HUES6 (cell line): ENCODE measurements around the gene ZBTB37.

Experiments
- H3K27ac ChIP-seq: 2 replicates; pipeline ENCODE4 v1.7.0; 2013; ENCODE audit warnings: low read depth, mild to moderate bottlenecking, low read length, inconsistent platforms
- H3K27me3 ChIP-seq: 2 replicates; pipeline ENCODE4 v1.6.1; 2013; ENCODE audit warnings: low read length; ENCODE audit not compliant: control insufficient read depth, insufficient read depth
- H3K36me3 ChIP-seq: 2 replicates; pipeline ENCODE4 v1.6.1; 2013; ENCODE audit warnings: low read length; ENCODE audit not compliant: control insufficient read depth, insufficient read depth
- H3K4me1 ChIP-seq: 2 replicates; pipeline ENCODE4 v1.6.1; 2013; ENCODE audit warnings: low read length; ENCODE audit not compliant: control insufficient read depth, insufficient read depth
- H3K4me3 ChIP-seq: 2 replicates; pipeline ENCODE4 v1.5.1; 2013; ENCODE audit warnings: low read depth, low read length
- H3K9ac ChIP-seq: one replicate; pipeline ENCODE4 v1.6.1; 2013; ENCODE audit warnings: mild to moderate bottlenecking, low read length
- H3K9me3 ChIP-seq: 2 replicates; pipeline ENCODE4 v1.6.1; 2013; ENCODE audit warnings: low read depth, low read length; ENCODE audit not compliant: control insufficient read depth, insufficient read depth

The ZBTB37 gene

DNA sequence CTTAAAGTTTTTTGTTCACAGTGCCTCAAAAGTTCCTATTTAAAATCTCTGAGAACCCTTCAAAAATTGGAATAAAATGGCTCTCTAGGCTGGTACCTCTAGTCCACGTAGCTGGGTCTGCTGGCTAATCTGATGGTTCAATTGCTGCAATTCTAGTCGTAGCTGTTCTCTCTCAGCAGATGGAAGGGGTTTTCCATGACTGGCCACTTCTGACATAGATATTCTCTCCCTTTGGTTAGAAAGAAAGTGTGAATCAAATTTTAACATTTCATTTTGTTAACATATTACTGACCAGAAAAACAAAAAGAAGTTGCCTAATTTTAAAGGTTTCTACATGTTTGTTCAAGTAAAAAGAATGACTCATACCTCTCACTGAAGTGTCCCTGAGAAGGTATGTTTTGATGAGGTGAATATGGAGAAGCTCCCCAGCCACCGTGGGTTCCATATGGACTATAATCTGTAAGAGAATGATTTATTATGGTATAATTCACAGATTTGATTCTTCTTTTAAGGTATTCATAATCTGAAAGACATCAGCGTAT, 78.3 kb downstream of the ZBTB37 start:
- no peaks in the 10 kb centered on the region for H3K27me3 ChIP-seq
- no peak overlapping the region for H3K4me3 ChIP-seq
- no peak overlapping the region for H3K27ac ChIP-seq
- H3K9me3 ChIP-seq: no peaks in the 10 kb centered on the region
- no peak overlapping the region for H3K9ac ChIP-seq
- no peaks in the 10 kb centered on the region for H3K4me1 ChIP-seq
- H3K36me3 ChIP-seq: peaks cover 79% of the 10 kb centered on the region

DNA sequence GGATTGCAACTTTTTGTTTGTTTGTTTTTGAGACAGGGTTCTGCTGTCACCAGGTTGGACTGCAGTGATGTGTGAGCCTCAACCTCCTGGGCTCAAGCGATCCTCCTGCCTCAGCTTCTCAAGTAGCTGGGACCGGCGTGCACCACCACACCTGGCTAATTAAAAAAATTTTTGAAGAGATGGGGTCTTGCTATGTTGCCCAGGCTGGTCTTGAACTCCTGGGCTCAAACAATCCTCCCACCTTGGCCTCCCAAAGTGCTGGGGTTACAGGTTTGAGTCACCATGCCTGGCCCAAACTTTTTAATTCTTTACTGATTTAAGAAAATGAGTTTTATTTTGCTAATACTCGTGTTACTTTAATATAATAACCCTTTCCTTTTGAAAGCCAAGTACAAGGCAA, 80.4 kb downstream of the ZBTB37 start:
- Histone ChIP-seq H3K36me3 (peaks cover 68% of the 10 kb centered on the region), H3K27ac (no peak overlapping the region), H3K4me1 (no peaks in the 10 kb centered on the region)

More for the DNA sequence above, 80.4 kb downstream of the ZBTB37 start:
- no peak overlapping the region for H3K9ac ChIP-seq
- no peaks in the 10 kb centered on the region for H3K27me3 ChIP-seq
- H3K4me3 ChIP-seq: no peak overlapping the region
- no peaks in the 10 kb centered on the region for H3K9me3 ChIP-seq
